Activated T-helper 17 cell treated with anti-CD3 and anti-CD28 coated beads, Interleukin-2, amount 50 U/mL, for 72 hours (primary cell): ENCODE results near the gene C16orf89. TPM values are rescaled to one million over a fixed set of nuclear protein-coding genes. Genes with fewer than 3 reads are reported as not detected.
"Not testable (repeated sequence)": the region's sequence is repeated elsewhere in the genome, so short reads cannot be mapped to it uniquely, and the experiment has no call there.

ENCODE experiments used
- ATAC-seq: fragments of 150-1000 bp; cut with Tn5 transposase; replicated peaks from 2 replicates; pipeline ENCODE4 v1.10.0; 2021; ENCODE audit warnings: mild to moderate bottlenecking, moderate library complexity
- H3K27ac Mint-ChIP-seq: one replicate; pipeline ENCODE4 v1.8.0; 2022; ENCODE audit warnings: mixed read lengths
- H3K27me3 Mint-ChIP-seq: one replicate; pipeline ENCODE4 v1.8.0; 2022; ENCODE audit warnings: mixed read lengths
- H3K36me3 Mint-ChIP-seq: one replicate; pipeline ENCODE4 v1.8.0; 2022; ENCODE audit warnings: low read depth, mild to moderate bottlenecking, mixed read lengths
- H3K4me1 Mint-ChIP-seq: one replicate; pipeline ENCODE4 v1.8.0; 2022; ENCODE audit warnings: mixed read lengths
- H3K4me3 Mint-ChIP-seq: one replicate; pipeline ENCODE4 v1.8.0; 2022; ENCODE audit warnings: mild to moderate bottlenecking, mixed read lengths
- H3K9me3 Mint-ChIP-seq: one replicate; pipeline ENCODE4 v1.8.0; 2022; ENCODE audit warnings: mixed read lengths
- total RNA-seq, 2 donors: library from RNA; stranded (reverse); gene quantifications; one replicate each; pipeline ENCODE4 v1.2.3, GENCODE V29; 2022

Gene C16orf89
- total RNA-seq, 2 donors from 2014 or later, result not detected

DNA sequence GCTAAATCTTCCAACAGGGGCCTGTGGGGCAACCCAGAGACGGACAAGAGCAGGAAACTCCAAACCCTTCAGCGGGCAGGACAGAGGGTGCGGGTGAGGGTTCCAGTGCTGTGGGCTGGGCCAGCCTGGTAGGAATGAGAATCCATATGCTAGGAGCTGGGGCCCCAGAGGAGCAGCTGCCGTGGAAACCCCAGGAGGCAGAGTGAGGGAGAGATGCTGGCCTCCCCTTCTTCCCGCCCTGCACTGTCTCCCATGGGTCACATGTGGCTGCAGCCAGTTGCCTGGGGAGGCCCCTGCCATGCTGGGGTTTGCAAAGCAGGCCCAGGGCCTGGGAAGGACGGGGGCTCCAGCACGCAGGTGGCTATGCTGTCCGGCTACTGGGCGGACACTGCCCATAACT lies 27.3 kb upstream of the C16orf89 start:
- H3K4me3 Mint-ChIP-seq, ATAC-seq, H3K27ac Mint-ChIP-seq, H3K27me3 Mint-ChIP-seq, H3K9me3 Mint-ChIP-seq: not testable (repeated sequence)
- peaks cover 22% of the 10 kb centered on the region for H3K36me3 Mint-ChIP-seq
- H3K4me1 Mint-ChIP-seq, result peaks cover 12% of the 10 kb centered on the region

DNA sequence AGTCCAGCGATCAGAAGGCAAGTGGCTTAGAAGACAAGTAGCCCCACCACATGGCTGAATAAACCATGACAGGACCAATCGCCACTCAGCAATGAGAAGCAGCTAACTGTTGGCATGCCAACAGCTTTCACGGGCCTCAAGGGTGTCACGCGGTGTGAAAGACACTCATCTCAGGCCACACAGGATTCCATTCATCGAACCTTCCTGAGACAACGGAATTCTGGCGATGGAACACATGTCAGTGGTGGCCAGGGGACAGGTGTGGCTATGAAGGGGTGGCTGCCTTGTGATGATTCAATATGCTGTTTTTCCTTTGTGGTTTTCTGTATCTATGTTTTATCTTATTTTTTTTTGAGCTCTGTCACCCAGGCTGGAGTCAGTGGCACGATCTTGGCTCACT lies 24.8 kb upstream of the C16orf89 start:
- H3K27ac Mint-ChIP-seq, ATAC-seq, H3K9me3 Mint-ChIP-seq, H3K4me1 Mint-ChIP-seq, H3K27me3 Mint-ChIP-seq, H3K4me3 Mint-ChIP-seq: not testable (repeated sequence)
- peaks cover 41% of the 10 kb centered on the region for H3K36me3 Mint-ChIP-seq

DNA sequence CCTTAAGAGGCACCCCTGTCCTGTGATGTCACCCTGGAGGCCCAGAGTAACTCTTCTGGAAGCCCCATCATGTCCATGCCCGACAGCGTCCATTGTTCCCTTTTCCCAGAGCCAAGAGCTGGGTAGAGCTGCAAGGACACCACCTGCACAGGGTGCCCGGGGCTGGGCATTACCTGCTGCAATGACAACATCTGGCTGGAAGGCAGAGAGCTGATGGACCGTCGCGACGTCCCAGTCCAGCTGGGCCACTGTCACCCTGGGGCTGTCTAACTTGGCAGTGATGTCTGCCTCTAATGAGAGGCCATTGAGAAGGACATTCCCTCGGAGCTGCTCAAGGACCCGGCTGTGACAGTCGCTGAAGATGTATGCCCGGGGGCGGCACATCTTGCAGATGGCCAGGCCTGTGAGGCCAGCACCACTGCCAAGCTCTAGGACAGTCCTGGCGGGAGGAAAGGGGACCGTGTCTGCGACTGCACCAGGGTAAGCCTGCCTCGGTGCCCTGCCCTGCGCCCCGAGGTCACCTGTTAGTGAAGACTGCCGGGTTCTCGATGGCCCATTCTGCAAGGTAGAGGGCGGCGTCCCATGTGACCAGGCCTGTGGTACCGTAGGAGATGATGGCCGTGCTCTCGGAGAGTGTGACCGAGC lies 24.3 kb upstream of the C16orf89 start:
- not testable (repeated sequence) for H3K27ac Mint-ChIP-seq, H3K4me1 Mint-ChIP-seq, H3K9me3 Mint-ChIP-seq, H3K4me3 Mint-ChIP-seq, ATAC-seq, H3K27me3 Mint-ChIP-seq
- peaks cover 47% of the 10 kb centered on the region for H3K36me3 Mint-ChIP-seq

DNA sequence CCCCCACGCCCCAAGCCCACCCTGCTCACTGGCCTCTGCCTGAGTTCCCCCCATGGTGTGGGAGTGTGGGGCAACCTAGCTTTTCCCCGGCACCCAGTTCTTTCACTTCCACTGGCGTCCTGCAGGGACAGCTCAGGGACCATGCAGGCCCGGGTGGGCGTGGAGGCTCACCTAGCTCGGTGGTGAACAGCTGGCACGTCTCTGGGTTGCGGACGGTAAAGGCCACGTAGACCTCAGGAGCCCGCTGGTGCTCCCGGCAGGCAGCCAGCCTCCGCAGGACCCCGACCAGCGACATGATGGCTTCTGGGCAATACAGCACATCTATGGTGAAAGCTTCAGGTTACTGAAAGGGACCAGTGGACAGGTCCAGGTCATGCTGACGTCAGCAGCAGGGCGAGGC lies 23.2 kb upstream of the C16orf89 start:
- not testable (repeated sequence) for H3K27ac Mint-ChIP-seq, H3K27me3 Mint-ChIP-seq

DNA sequence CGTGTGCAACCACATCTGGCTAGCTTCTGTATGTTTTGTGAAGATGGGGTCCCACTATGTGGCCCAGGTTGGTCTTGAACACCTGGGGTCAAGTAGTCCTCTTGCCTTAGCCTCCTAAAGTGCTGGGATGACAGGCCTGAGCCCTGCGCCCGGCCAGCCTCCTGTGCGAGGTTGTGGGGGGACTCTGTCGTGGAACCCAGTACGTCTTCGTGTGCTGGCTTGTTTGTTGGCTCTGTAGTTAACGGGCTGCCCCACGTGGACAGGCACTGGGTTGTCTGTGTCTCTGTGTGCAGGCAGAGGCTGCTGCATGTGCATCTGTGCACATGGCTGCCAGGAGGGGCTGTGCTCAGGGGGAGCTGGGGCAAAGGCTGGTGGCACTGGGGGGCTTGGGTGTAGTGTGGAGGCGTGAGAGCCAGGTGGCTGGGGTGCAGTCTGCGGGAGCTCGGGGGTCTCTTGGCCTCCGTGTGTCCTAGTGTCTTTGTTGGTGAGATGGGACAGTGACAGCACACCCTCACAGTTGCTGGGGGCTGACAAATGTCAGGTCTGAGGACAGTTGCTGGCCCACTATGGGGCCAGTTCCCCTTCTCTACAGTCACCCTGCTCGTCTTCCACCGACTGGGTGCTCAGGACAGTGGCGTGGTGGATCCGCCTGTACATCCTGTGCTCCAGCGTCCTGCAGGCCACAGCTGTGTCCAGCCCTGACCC lies 22.5 kb upstream of the C16orf89 start:
- H3K4me3 Mint-ChIP-seq, H3K27me3 Mint-ChIP-seq, H3K4me1 Mint-ChIP-seq, ATAC-seq, H3K27ac Mint-ChIP-seq, H3K9me3 Mint-ChIP-seq: not testable (repeated sequence)
- H3K36me3 Mint-ChIP-seq, result peaks cover 64% of the 10 kb centered on the region

More for the DNA sequence above, 23.2 kb upstream of the C16orf89 start:
- ATAC-seq, H3K9me3 Mint-ChIP-seq, H3K4me1 Mint-ChIP-seq, H3K4me3 Mint-ChIP-seq: not testable (repeated sequence)
- peaks cover 58% of the 10 kb centered on the region for H3K36me3 Mint-ChIP-seq

DNA sequence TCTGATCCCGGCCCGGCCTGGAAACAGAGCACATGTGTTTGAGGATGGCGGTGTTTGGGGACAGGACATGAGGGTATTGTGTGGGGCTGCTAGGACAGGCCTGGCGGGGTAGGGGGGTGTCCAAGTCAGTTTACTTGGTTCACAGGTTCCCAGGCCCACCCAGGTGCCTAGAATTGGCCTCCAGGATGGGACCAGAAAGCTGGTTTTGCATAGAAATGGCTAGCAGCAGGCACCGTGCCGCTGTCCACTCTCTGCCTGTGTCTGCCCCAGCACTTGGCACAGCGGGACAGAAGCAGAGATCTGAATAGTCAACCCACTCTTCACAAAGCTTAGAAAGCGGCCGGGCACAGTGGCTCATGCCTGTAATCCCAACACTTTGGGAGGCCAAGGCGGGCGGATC lies 20.0 kb upstream of the C16orf89 start:
- H3K27me3 Mint-ChIP-seq, H3K4me3 Mint-ChIP-seq, H3K27ac Mint-ChIP-seq, ATAC-seq, H3K4me1 Mint-ChIP-seq, H3K9me3 Mint-ChIP-seq: not testable (repeated sequence)
- peaks cover 69% of the 10 kb centered on the region for H3K36me3 Mint-ChIP-seq

DNA sequence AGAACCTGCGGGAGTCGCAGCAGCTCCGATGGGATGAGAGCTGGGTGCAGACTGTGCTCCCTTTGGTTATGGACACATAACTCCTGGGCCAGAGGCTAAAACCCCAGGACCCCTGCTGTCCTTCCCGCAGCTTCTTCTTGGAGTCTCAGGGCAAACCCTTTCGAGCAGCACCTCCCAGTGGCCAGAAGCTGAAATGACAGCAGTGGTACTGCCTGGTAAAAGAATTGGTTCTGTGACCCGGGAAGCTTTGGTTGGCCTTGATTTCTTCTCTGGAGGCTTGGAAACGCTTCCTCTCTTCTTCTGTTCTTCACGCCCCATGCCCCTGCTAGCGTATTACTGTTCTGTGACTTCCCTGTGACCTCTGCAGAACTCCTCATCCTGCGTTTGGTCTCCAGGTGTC lies 19.0 kb upstream of the C16orf89 start:
- H3K27ac Mint-ChIP-seq, H3K4me3 Mint-ChIP-seq: not testable (repeated sequence)

DNA sequence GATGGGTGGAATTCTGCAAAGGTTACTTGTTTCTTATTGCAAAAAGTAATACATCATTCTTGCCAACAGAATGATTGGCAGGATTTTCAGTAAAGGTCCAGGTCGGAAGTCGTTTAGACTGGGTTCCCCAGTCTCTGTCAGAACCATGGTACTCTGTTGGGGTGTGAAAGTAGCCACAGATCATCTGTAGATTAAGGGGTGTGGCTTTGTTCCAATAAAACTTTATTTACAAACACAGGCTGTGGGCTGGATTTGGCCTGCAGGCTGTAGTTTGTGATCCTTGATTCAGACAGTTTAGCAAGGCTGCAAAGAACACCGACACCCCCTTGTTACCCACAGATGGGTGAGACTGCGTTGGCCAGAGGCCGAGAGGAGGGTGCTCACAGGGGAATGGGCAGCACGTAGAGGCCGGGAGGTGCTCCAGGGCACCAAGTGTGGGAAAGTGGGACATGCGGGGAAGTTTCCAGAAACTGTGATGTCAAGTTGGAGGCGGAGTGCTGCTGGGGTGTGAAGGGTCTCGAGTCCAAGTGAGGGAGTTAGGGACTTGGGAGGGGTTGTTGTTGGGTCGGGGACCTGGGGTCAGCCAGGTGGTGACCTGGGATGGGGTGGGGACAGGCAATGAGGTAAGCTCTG lies 18.5 kb upstream of the C16orf89 start:
- H3K27me3 Mint-ChIP-seq, H3K9me3 Mint-ChIP-seq, ATAC-seq, H3K4me3 Mint-ChIP-seq, H3K4me1 Mint-ChIP-seq, H3K27ac Mint-ChIP-seq: not testable (repeated sequence)
- H3K36me3 Mint-ChIP-seq, result peaks cover 80% of the 10 kb centered on the region

More for the DNA sequence above, 19.0 kb upstream of the C16orf89 start:
- H3K4me1 Mint-ChIP-seq, ATAC-seq, H3K9me3 Mint-ChIP-seq, H3K27me3 Mint-ChIP-seq: not testable (repeated sequence)
- peaks cover 74% of the 10 kb centered on the region for H3K36me3 Mint-ChIP-seq

DNA sequence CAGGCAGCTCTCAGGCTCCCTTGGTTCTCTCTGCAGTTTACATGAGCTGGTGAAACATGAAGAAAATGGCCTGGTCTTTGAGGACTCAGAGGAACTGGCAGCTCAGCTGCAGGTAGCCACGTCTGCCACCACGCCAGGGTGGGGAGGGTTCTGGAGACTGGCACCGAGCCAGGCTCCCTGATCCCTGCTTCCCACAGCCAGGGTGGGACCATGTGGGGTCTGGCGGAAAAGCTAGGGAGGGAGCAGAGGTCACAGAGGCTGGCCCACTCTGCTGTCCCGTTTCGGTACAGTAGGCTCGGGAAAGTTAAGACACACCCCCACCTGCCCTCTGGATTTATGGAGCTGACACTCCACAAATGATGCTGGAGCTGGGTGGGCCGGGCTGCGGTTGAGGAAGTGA lies 17.9 kb upstream of the C16orf89 start:
- H3K27ac Mint-ChIP-seq, ATAC-seq, H3K27me3 Mint-ChIP-seq, H3K4me1 Mint-ChIP-seq, H3K9me3 Mint-ChIP-seq, H3K4me3 Mint-ChIP-seq: not testable (repeated sequence)
- H3K36me3 Mint-ChIP-seq, result peaks cover 82% of the 10 kb centered on the region

DNA sequence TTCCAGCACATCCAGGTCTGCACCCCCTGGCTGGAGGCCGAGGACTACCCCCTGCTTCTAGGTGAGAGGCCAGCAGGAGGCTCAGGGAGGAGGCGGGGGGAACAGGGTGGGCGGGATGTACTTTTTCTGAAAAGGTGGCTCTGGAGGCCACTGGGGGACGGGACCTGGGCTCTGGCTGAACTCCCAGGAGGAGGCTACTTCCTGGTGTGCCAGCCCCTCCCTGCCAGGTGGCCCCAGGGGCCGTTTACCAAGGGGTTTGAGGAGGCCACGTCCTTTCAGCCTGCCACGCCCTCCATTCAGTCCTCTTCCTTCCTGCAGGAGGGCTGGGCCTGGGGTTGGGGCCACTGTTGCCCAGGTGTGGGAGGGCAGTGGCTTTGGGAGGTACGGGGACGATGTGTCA lies 15.2 kb upstream of the C16orf89 start:
- not testable (repeated sequence) for ATAC-seq, H3K4me1 Mint-ChIP-seq, H3K4me3 Mint-ChIP-seq, H3K27ac Mint-ChIP-seq, H3K27me3 Mint-ChIP-seq, H3K9me3 Mint-ChIP-seq
- peaks cover 84% of the 10 kb centered on the region for H3K36me3 Mint-ChIP-seq

DNA sequence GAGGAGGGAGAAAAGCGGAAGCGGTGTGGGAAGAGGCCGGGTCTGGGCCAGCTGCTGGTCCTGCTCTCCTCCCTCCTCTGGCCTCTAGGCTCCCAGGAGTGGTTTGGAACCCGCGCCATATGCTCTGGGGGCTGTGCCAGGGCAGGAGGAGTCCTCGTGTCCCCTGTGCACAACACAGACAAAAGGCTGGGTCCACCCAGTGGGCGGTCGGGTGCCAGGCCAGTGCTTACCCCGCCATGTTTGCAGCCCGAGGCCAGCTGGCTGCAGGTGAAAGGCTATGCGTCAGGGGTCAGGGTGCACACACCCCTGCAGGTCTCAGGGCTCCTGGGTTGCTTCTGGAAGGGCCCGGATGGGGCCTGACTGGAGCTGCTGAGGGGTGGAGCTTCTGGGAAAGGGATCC lies 14.7 kb upstream of the C16orf89 start:
- H3K4me3 Mint-ChIP-seq, H3K4me1 Mint-ChIP-seq, H3K27ac Mint-ChIP-seq, H3K9me3 Mint-ChIP-seq, H3K27me3 Mint-ChIP-seq, ATAC-seq: not testable (repeated sequence)
- H3K36me3 Mint-ChIP-seq, result peaks cover 84% of the 10 kb centered on the region

DNA sequence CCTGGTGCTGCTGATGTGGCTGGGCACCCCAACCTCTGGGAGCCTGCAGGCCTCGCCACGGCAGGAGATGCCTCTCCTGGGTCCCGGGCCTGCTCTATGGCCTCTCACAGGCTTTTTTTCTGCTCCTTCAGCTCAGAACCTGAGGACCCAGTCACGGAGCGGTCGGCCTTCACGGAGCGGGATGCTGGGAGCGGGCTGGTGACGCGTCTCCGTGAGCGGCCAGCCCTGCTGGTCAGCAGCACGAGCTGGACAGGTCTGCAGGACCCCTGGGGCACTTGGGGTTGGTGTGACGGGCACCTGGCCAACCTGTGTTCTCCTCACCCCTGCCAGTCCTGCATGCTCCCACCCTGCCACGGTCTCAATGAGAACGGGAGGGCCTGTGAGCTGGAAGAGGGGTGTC lies 12.9 kb upstream of the C16orf89 start:
- no peak for ATAC-seq
- H3K27me3 Mint-ChIP-seq, result no peaks in the 10 kb centered on the region
- H3K4me1 Mint-ChIP-seq, result no peaks in the 10 kb centered on the region
- H3K9me3 Mint-ChIP-seq, result no peaks in the 10 kb centered on the region
- no peak overlapping the region for H3K4me3 Mint-ChIP-seq
- peaks cover 80% of the 10 kb centered on the region for H3K36me3 Mint-ChIP-seq
- H3K27ac Mint-ChIP-seq, result no peak overlapping the region

DNA sequence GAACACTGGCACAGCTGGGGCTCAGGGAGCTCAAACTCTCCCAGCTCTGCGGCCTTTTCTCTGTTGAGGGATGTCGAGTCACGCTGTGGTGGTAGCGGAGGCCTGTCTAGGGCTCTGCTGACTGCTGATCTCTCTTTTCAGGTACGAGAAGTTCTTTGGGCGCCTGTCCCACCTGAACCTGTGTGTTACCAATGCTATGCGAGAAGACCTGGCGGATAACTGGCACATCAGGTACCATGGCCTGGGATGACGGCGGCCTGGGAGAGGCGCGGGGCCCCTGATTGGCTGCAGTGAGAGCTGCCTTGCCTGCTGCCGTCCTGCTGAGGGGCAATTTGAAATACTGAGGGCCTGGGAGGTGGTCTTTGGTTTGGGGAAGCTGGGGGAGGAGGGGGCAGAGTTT lies 11.5 kb upstream of the C16orf89 start:
- Mint-ChIP-seq H3K9me3 (no peaks in the 10 kb centered on the region), H3K4me1 (peaks cover 6% of the 10 kb centered on the region), H3K27me3 (no peaks in the 10 kb centered on the region), H3K27ac (no peak overlapping the region), H3K36me3 (peaks cover 69% of the 10 kb centered on the region), H3K4me3 (no peak overlapping the region)
- no peak for ATAC-seq

DNA sequence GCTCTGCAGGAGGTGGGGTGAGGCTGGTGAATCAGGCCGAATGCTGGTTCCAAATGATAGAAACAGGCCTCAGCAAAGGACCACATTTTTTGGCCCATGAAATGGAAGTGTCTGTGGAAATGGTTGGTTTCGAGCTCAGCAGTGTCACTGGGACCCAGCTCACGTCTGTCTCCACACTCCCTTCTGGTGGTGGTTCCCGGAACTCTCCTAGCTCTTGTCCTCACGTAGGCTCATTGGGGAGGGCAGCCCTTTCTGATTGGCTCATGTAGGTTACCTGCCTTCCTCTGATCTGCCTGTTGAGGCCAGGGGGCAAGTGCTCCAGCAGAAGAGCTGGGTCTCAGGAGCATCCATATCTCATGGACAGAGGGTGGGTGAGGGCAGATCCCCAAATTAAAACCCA lies 9.9 kb upstream of the C16orf89 start:
- Mint-ChIP-seq H3K27ac (no peak overlapping the region), H3K4me1 (peaks cover 14% of the 10 kb centered on the region), H3K27me3 (no peaks in the 10 kb centered on the region), H3K4me3 (no peak overlapping the region), H3K9me3 (no peaks in the 10 kb centered on the region), H3K36me3 (peaks cover 67% of the 10 kb centered on the region)
- ATAC-seq, result no peak

DNA sequence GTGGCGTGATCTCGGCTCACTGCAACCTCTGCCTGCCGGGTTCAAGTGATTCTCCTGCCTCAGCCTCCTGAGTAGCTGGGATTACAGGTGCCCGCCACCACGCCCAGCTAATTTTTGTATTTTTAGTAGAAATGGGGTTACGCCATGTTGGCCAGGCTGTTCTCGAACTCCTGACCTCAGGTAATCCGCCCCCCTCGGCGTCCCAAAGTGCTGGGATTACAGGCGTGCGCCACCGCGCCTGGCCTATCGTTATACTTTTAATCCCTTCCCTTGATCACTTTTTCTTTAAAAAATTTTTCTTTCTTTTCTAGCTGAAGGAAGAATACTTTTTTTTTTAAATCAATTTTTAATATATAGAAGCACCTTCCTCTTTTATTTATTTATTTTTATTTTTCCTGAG lies 8.0 kb upstream of the C16orf89 start:
- not testable (repeated sequence) for H3K27me3 Mint-ChIP-seq, ATAC-seq, H3K4me3 Mint-ChIP-seq, H3K9me3 Mint-ChIP-seq, H3K27ac Mint-ChIP-seq
- Mint-ChIP-seq H3K36me3 (peaks cover 52% of the 10 kb centered on the region), H3K4me1 (peaks cover 14% of the 10 kb centered on the region)
